Panc1 (cell line): ENCODE results near the gene PTK6. TPM values are rescaled to one million over a fixed set of nuclear protein-coding genes. Genes with fewer than 3 reads are reported as not detected.

Experiments used
- ATAC-seq: fragments of 200-7000 bp; cut with Tn5 transposase; 2 replicates; pipeline ENCODE4 v1.9.1; 2020; ENCODE audit warnings: mild to moderate bottlenecking, moderate library complexity
- BruUV-seq: library from RNA; stranded (reverse); fragments of 400-500 nt; replicated peaks from 2 replicates; lab custom pipeline; 2021; lab: Mats Ljungman, UMichigan
- CTCF ChIA-PET: fragments of 300-600 bp; sonication (Branson Sonifier 250); formaldehyde crosslinking; loops from one replicate; lab custom pipeline; 2022; ENCODE audit warnings: antibody characterized with exemption; lab: Charles Lee
- POLR2A ChIA-PET: fragments of 300-600 bp; sonication (Branson Sonifier 250); formaldehyde crosslinking; loops from one replicate; lab custom pipeline; 2022; ENCODE audit warnings: antibody characterized with exemption; lab: Charles Lee
- DNase-seq: peaks from one replicate; pipeline ENCODE4 v3.0.0-alpha.2; 2010; ENCODE audit warnings: low read depth, low spot score
- H3K27ac ChIP-seq: 2 replicates; pipeline ENCODE4 v1.5.1; 2011; ENCODE audit warnings: mild to moderate bottlenecking, low read length, inconsistent platforms
- H3K27me3 ChIP-seq: fragments of 200-500 bp; sonication (Bioruptor generic); 2 replicates; pipeline ENCODE4 v1.6.0; 2014; ENCODE audit warnings: low read length, inconsistent platforms; ENCODE audit not compliant: control insufficient read depth, insufficient read depth
- H3K36me3 ChIP-seq: fragments of 200-500 bp; sonication (Bioruptor generic); 2 replicates; pipeline ENCODE4 v1.5.1; 2014; ENCODE audit warnings: inconsistent platforms, mild to moderate bottlenecking, low read length, moderate library complexity; ENCODE audit not compliant: control insufficient read depth, insufficient read depth
- H3K4me1 ChIP-seq: 2 replicates; pipeline ENCODE4 v1.5.1; 2011; ENCODE audit warnings: inconsistent platforms, mild to moderate bottlenecking, low read length, moderate library complexity; ENCODE audit not compliant: control insufficient read depth, insufficient read depth
- H3K4me3 ChIP-seq, 2 experiments: 2 replicates each; pipeline ENCODE4 v1.5.1; 2011 to 2012; ENCODE audit warnings: low read depth in 2 of 2, low read length in 2 of 2, mild to moderate bottlenecking in 2 of 2, inconsistent platforms in 1 of 2, moderate library complexity in 1 of 2
- H3K9me3 ChIP-seq: fragments of 200-500 bp; sonication (Bioruptor generic); 2 replicates; pipeline ENCODE4 v1.5.1; 2014; ENCODE audit warnings: low read depth, mild to moderate bottlenecking, inconsistent platforms, low read length, moderate library complexity; ENCODE audit not compliant: control insufficient read depth, insufficient read depth
- POLR2AphosphoS5 ChIP-seq: IDR thresholded peaks from 2 replicates; pipeline ENCODE4 v1.6.1; 2012; ENCODE audit warnings: mild to moderate bottlenecking, low read depth, low read length, moderate library complexity
- SIN3A ChIP-seq: IDR thresholded peaks from 2 replicates; pipeline ENCODE4 v1.6.1; 2012; ENCODE audit warnings: low read depth, mild to moderate bottlenecking, low read length, moderate library complexity, borderline replicate concordance; ENCODE audit not compliant: insufficient read depth
- TCF7L2 ChIP-seq: IDR thresholded peaks from 2 replicates; pipeline ENCODE4 v1.6.1; 2011; ENCODE audit warnings: mild to moderate bottlenecking, low read depth, low read length, inconsistent platforms
- in situ Hi-C: cut with HindIII; loops from 2 replicates; pipeline ENCODE4 v1.10.0; 2016; ENCODE audit warnings: low sequenced_read_pairs, low pct_unique_long_range_greater_than_20kb
- intact Hi-C: fragments of 100-400 bp; cut with micrococcal nuclease; formaldehyde crosslinking; loops from one replicate; pipeline ENCODE4 v1.10.0; 2022; ENCODE audit not compliant: unreplicated experiment
- total RNA-seq: library from RNA; stranded (reverse); gene quantifications from one replicate; pipeline ENCODE4 v1.2.1, GENCODE V29; 2021; ENCODE audit not compliant: unreplicated experiment
- TF ChIP-seq, protein P1 (sequence below): fragments of 450-650 bp; IDR thresholded peaks from 2 replicates; pipeline ENCODE4 v1.5.1; 2017; ENCODE audit warnings: mild to moderate bottlenecking
- TF ChIP-seq, protein P2 (sequence below), 2 experiments: IDR thresholded peaks; 2 replicates each; pipeline ENCODE4 v1.6.1; 2011 to 2012; ENCODE audit warnings: low read depth in 2 of 2, control low read depth in 1 of 2, low read length in 1 of 2, mild to moderate bottlenecking in 1 of 2, moderate library complexity in 1 of 2; ENCODE audit not compliant: insufficient read depth in 1 of 2

PTK6 gene
- total RNA-seq, 1 experiment from 2014 or later = 6.5 TPM

DNA sequence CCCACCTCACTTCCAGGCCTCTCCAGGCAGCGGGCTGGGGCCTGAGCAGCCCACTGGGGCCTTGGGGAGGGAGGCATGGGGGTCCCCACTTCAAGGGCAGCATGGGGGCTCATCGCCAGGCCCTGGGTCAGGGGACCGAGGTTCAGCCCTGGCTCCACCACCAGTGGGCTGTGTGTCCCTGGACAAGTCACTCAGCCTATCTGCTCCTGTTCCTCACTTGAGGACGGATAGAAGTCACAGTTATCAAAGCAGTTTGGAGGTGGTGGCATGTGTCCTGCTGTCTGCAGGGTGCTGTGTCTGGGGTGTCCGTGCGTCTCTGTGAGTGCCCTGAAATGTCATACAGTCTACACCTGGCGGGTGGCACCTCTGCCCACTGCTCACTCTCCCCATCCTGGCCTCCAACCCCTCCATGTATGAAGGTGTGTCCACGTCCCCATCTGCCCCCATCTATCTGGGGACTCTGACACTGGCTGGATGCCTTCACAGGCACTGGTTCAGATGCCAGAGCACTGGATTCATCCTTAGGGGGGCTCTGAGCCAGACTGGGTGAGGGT lies 41.9 kb downstream of the PTK6 start:
- no peak for DNase-seq

DNA sequence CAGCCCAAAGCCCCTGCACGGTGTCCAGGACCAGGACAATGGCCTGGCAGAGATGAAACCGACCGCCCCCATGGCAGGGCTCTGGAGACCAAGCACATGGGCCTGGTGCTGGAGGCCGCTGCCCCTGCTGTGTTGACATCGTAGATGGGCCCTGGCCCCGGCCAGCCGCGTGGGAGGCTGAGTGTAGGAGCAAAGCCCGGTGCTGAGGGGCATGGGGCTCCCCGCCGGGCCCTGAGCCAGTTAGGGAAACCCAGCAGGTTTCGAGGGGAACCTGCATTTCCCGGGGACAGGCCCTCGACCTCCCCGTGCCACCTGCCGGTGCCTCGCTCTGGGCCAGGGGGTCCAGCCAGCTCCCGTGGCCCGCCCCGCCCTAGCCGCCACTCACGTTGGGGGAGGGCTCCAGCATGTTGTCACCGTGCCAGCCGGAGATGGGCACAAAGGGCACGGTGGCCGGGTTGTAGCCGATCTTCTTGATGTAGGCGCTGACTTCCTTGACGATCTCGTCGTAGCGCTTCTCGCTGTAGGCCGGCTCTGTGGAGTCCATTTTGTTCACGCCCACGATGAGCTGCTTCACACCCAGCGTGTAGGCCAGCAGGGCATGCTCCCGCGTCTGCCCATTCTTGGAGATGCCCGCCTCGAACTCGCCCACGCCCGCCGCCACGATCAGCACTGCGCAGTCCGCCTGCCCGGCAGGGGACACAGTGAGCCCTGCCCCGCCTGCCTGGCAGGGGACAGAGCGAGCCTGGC lies 42.6 kb downstream of the PTK6 start:
- no peaks in the 10 kb centered on the region for H3K9me3 ChIP-seq
- POLR2A ChIA-PET = no interaction called here
- in situ Hi-C loops = no loop called here

More for the DNA sequence above, 41.9 kb downstream of the PTK6 start:
- ATAC-seq = no peak
- CTCF ChIA-PET = no interaction called here
- Histone ChIP-seq H3K4me1 (peaks cover 16% of the 10 kb centered on the region), H3K27ac (no peak overlapping the region), H3K36me3 (no peaks in the 10 kb centered on the region; the same call in 1 of the 2 replicates), H3K4me3 (no peak overlapping the region), H3K9me3 (no peaks in the 10 kb centered on the region), H3K27me3 (no peaks in the 10 kb centered on the region)
- BruUV-seq = no TSS peak
- in situ Hi-C loops = no loop called here
- intact Hi-C loops = no loop called here
- POLR2A ChIA-PET = no interaction called here
- TF ChIP-seq POLR2AphosphoS5 (no peak), TCF7L2 (no peak), SIN3A (no peak)
- TF ChIP-seq, protein P1, sequence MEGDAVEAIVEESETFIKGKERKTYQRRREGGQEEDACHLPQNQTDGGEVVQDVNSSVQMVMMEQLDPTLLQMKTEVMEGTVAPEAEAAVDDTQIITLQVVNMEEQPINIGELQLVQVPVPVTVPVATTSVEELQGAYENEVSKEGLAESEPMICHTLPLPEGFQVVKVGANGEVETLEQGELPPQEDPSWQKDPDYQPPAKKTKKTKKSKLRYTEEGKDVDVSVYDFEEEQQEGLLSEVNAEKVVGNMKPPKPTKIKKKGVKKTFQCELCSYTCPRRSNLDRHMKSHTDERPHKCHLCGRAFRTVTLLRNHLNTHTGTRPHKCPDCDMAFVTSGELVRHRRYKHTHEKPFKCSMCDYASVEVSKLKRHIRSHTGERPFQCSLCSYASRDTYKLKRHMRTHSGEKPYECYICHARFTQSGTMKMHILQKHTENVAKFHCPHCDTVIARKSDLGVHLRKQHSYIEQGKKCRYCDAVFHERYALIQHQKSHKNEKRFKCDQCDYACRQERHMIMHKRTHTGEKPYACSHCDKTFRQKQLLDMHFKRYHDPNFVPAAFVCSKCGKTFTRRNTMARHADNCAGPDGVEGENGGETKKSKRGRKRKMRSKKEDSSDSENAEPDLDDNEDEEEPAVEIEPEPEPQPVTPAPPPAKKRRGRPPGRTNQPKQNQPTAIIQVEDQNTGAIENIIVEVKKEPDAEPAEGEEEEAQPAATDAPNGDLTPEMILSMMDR = no peak
- TF ChIP-seq, protein P2, sequence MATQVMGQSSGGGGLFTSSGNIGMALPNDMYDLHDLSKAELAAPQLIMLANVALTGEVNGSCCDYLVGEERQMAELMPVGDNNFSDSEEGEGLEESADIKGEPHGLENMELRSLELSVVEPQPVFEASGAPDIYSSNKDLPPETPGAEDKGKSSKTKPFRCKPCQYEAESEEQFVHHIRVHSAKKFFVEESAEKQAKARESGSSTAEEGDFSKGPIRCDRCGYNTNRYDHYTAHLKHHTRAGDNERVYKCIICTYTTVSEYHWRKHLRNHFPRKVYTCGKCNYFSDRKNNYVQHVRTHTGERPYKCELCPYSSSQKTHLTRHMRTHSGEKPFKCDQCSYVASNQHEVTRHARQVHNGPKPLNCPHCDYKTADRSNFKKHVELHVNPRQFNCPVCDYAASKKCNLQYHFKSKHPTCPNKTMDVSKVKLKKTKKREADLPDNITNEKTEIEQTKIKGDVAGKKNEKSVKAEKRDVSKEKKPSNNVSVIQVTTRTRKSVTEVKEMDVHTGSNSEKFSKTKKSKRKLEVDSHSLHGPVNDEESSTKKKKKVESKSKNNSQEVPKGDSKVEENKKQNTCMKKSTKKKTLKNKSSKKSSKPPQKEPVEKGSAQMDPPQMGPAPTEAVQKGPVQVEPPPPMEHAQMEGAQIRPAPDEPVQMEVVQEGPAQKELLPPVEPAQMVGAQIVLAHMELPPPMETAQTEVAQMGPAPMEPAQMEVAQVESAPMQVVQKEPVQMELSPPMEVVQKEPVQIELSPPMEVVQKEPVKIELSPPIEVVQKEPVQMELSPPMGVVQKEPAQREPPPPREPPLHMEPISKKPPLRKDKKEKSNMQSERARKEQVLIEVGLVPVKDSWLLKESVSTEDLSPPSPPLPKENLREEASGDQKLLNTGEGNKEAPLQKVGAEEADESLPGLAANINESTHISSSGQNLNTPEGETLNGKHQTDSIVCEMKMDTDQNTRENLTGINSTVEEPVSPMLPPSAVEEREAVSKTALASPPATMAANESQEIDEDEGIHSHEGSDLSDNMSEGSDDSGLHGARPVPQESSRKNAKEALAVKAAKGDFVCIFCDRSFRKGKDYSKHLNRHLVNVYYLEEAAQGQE (IDR thresholded peaks at IDR 0.05; ENCODE audit: insufficient read depth in 1 of 2, low read depth in 2 of 2, low read length in 1 of 2) = no peak

More for the DNA sequence above, 42.6 kb downstream of the PTK6 start:
- Histone ChIP-seq H3K36me3 (no peaks in the 10 kb centered on the region; the same call in 1 of the 2 replicates), H3K27me3 (no peaks in the 10 kb centered on the region), H3K4me1 (peaks cover 16% of the 10 kb centered on the region), H3K27ac (no peak overlapping the region), H3K4me3 (no peak overlapping the region)
- CTCF ChIA-PET = no interaction called here
- no peak for ATAC-seq
- DNase-seq = no peak
- intact Hi-C loops = no loop called here
- BruUV-seq = no TSS peak
- no peak for TF ChIP-seq POLR2AphosphoS5
- TF ChIP-seq, protein P2 (IDR thresholded peaks at IDR 0.05; ENCODE audit: insufficient read depth in 1 of 2, low read depth in 2 of 2, low read length in 1 of 2) = no peak
- no peak for TF ChIP-seq SIN3A
- TF ChIP-seq, protein P1 = no peak
- TF ChIP-seq TCF7L2 = no peak
